ENCODE measurements around the gene C2orf69. TPM values are rescaled to one million over a fixed set of nuclear protein-coding genes. Genes with fewer than 3 reads are reported as not detected.

Gene C2orf69
- polyA plus RNA-seq, 3 donors: 5.5 to 9.4 (median 6.9) TPM

- H3K4me1 ChIP-seq (ENCODE audit: control insufficient read depth in 1 of 2, insufficient read depth in 2 of 2, low read length in 2 of 2): no peaks in the 10 kb centered on the region
- H3K9me3 Mint-ChIP-seq: peaks cover 9 to 28% (median 17%) of the 10 kb centered on the region in 7 donors
Observed at GRCh38 chr2:199875400-199875799, 35.7 kb upstream of the C2orf69 start.

GRCh38 chr2:199882667-199883066, 28.4 kb upstream of the C2orf69 start:
- no peaks in the 10 kb centered on the region for H3K4me1 Mint-ChIP-seq

More at GRCh38 chr2:199875400-199875799, 35.7 kb upstream of the C2orf69 start:
- Histone ChIP-seq H3K27ac (ENCODE audit: low read depth in 1 of 2, low read length in 2 of 2) (no peak overlapping the region), H3K27me3 (ENCODE audit: control insufficient read depth in 2 of 2, insufficient read depth in 2 of 2, low read length in 2 of 2) (no peaks in the 10 kb centered on the region), H2AFZ (ENCODE audit: insufficient read depth, low read depth, low read length, poor library complexity, severe bottlenecking) (no peak overlapping the region), H4K20me1 (ENCODE audit: insufficient read depth, low read length) (no peaks in the 10 kb centered on the region), H3K36me3 (replicated peaks in 1 of 2; ENCODE audit: control insufficient read depth in 1 of 2, insufficient read depth in 2 of 2, low read length in 2 of 2) (no peaks in the 10 kb centered on the region), H3K9me3 (replicated peaks in 1 of 2; ENCODE audit: control insufficient read depth in 1 of 2, insufficient read depth in 1 of 2, low read length in 2 of 2) (peaks cover 15 to 16% of the 10 kb centered on the region in 2 donors), H3K4me3 (replicated peaks in 1 of 3; ENCODE audit: low read depth in 2 of 3, low read length in 3 of 3) (no peak overlapping the region), H3K4me2 (replicated peaks; ENCODE audit: extremely low read depth, low read length, poor library complexity, severe bottlenecking) (no peak overlapping the region), H3K9ac (ENCODE audit: insufficient read depth, low read length, poor library complexity, severe bottlenecking) (no peak overlapping the region), H3K79me2 (ENCODE audit: insufficient read depth, low read length) (no peaks in the 10 kb centered on the region)
- H3K36me3 Mint-ChIP-seq: no peaks in the 10 kb centered on the region
- intact Hi-C loops (cut with micrococcal nuclease): no loop called here
- no peak overlapping the region for H3K27ac Mint-ChIP-seq
- DNase-seq: no peak
- TF ChIP-seq, protein P1, sequence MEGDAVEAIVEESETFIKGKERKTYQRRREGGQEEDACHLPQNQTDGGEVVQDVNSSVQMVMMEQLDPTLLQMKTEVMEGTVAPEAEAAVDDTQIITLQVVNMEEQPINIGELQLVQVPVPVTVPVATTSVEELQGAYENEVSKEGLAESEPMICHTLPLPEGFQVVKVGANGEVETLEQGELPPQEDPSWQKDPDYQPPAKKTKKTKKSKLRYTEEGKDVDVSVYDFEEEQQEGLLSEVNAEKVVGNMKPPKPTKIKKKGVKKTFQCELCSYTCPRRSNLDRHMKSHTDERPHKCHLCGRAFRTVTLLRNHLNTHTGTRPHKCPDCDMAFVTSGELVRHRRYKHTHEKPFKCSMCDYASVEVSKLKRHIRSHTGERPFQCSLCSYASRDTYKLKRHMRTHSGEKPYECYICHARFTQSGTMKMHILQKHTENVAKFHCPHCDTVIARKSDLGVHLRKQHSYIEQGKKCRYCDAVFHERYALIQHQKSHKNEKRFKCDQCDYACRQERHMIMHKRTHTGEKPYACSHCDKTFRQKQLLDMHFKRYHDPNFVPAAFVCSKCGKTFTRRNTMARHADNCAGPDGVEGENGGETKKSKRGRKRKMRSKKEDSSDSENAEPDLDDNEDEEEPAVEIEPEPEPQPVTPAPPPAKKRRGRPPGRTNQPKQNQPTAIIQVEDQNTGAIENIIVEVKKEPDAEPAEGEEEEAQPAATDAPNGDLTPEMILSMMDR (IDR thresholded peaks at IDR 0.05): no peak
- WGBS (ENCODE audit: insufficient coverage): no CpG with 5 or more reads among the region's 1 CpG
- no peak overlapping the region for H3K4me3 Mint-ChIP-seq
- H3K4me1 Mint-ChIP-seq: peaks cover 2% of the 10 kb centered on the region
- peaks cover 2 to 6% (median 2%) of the 10 kb centered on the region in 3 donors for H3K27me3 Mint-ChIP-seq (ENCODE audit: low read depth in 3 of 3)

More at GRCh38 chr2:199882667-199883066, 28.4 kb upstream of the C2orf69 start:
- Histone ChIP-seq H3K9me3 (replicated peaks in 1 of 2; ENCODE audit: control insufficient read depth in 1 of 2, insufficient read depth in 1 of 2, low read length in 2 of 2) (no peaks in the 10 kb centered on the region), H2AFZ (ENCODE audit: insufficient read depth, low read depth, low read length, poor library complexity, severe bottlenecking) (no peak overlapping the region), H3K4me1 (ENCODE audit: control insufficient read depth in 1 of 2, insufficient read depth in 2 of 2, low read length in 2 of 2) (no peaks in the 10 kb centered on the region), H4K20me1 (ENCODE audit: insufficient read depth, low read length) (no peaks in the 10 kb centered on the region), H3K79me2 (ENCODE audit: insufficient read depth, low read length) (no peaks in the 10 kb centered on the region), H3K27ac (ENCODE audit: low read depth in 1 of 2, low read length in 2 of 2) (no peak overlapping the region), H3K4me2 (replicated peaks; ENCODE audit: extremely low read depth, low read length, poor library complexity, severe bottlenecking) (no peak overlapping the region), H3K27me3 (ENCODE audit: control insufficient read depth in 2 of 2, insufficient read depth in 2 of 2, low read length in 2 of 2) (no peaks in the 10 kb centered on the region), H3K36me3 (replicated peaks in 1 of 2; ENCODE audit: control insufficient read depth in 1 of 2, insufficient read depth in 2 of 2, low read length in 2 of 2) (no peaks in the 10 kb centered on the region), H3K9ac (ENCODE audit: insufficient read depth, low read length, poor library complexity, severe bottlenecking) (no peak overlapping the region), H3K4me3 (replicated peaks in 1 of 3; ENCODE audit: low read depth in 2 of 3, low read length in 3 of 3) (no peak overlapping the region)
- TF ChIP-seq, protein P1 (IDR thresholded peaks at IDR 0.05): no peak
- H3K36me3 Mint-ChIP-seq: no peaks in the 10 kb centered on the region
- intact Hi-C loops (cut with micrococcal nuclease): no loop called here
- H3K27ac Mint-ChIP-seq: no peak overlapping the region
- H3K4me3 Mint-ChIP-seq: no peak overlapping the region
- peaks cover 0 to 7% (median 2%) of the 10 kb centered on the region in 7 donors for H3K9me3 Mint-ChIP-seq
- no peak for DNase-seq
- peaks cover 0 to 1% (median 0%) of the 10 kb centered on the region in 3 donors for H3K27me3 Mint-ChIP-seq (ENCODE audit: low read depth in 3 of 3)

Measured in CD14-positive monocyte (primary cell).